ENCODE measurements around the gene CETN1.

The CETN1 gene

DNA sequence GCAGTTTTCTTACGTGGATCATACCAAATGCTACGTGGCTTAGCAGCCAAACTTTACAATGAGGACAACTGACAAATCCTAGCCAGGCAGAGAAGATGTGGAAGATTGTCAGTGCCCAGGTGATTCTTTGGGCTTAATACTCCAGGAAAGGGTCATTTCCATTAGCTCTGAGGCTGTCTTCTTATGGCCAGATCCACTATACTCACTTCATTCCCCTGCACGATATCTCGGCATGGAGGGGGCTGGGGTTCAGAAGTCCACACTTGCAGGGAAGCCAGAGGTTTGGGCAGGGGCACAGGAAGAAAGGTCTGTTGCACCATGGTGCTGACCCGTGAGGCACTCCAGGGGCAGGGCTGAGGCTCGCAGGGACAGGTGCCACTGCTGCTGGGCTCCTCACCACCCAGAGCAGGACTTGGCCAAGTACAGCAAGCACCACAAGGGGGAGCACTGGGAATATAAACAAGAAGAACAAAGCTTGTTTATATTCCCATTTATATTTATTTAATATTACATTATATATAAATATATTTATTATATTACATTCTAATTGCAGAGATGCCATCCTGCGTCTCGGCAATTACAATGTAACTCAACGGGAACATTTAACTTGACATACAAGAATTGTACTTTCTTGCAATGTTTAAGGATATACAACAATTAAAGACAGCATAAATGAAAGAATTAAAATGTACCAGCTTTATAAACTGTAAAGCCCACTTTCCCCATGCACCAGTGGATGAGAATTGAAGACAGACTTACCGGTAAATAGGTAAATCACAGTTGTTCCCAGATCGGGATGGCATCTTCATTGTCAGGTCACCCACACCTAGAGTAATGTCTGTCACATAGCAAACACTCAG is 43.8 kb downstream of the CETN1 start:
- DNase-seq, result peak; percentile 68 to 86 (median 77)

DNA sequence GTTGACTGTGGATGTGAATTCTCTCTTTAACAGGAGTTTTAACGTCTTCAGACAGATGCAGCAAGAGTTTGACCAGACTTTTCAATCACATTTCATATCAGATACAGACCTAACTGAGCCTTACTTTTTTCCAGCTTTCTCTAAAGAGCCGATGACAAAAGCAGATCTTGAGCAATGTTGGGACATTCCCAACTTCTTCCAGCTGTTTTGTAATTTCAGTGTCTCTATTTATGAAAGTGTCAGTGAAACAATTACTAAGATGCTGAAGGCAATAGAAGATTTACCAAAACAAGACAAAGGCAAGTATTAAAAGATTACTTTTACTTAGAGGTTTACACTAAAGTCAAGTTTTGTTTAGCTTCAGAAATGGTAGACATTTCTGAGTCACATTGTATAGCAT is 47.1 kb downstream of the CETN1 start:
- DNase-seq, result no peak

GRCh38 chr18:629269-630150 is 49.3 kb downstream of the CETN1 start:
- DNase-seq, result no peak

GRCh38 chr18:631560-631959 is 51.4 kb downstream of the CETN1 start:
- DNase-seq, result no peak
